ENCODE measurements around the gene MLF1. TPM values are rescaled to one million over a fixed set of nuclear protein-coding genes. Genes with fewer than 3 reads are reported as not detected.
"Not testable (repeated sequence)": the region's sequence is repeated elsewhere in the genome, so short reads cannot be mapped to it uniquely, and the experiment has no call there.

MLF1 gene
- 41.2 and 45.8 TPM in 2 replicates for total RNA-seq (2014; rRNA removed; shearing (Covaris generic); ENCODE audit: low replicate concordance)

DNA sequence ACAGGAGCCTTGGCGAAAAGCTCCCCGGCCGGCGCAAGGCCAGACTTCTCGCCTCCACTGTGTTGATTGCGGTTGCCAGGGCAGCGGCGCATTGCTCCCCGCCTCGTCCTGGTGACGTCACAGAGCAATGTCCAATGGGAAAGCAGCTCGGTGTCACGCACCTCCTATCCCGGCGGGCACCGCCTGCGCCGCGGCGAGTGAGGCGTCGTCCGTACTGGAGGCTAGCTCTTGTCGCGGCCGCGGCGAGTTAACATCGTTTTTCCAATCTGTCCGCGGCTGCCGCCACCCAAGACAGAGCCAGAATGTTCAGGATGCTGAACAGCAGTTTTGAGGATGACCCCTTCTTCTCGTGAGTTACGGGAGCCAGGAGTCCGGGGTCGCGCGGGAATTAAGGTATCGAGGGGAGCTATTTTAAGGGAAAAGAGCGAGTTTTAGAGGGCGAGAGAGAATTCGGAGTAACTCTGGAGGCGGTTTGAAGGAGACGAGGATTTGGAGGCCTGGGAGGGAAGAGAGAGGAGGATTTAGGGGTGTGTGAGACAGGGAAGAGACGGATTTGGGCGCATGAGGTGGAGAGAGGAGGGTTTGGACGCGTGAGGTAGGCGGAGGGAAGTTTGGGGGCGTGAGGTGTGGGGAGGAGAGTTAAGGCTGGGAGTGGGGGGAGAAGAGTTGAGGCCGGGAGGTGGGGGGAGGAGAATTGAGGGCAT lies at the start of gene MLF1:
Gene MLF1 (plus strand): TSS at position 196 of the 704 bp plus-strand sequence. CDS start 107 bp downstream, at position 303.
- Histone ChIP-seq H3K4me3 (peak within 1 kb of the TSS; percentile 62), H3K36me3 (no peaks in the 10 kb centered on the region), H3K27me3 (no peaks in the 10 kb centered on the region), H3K9me3 (no peaks in the 10 kb centered on the region)
- DNase-seq: peak; percentile 97

DNA sequence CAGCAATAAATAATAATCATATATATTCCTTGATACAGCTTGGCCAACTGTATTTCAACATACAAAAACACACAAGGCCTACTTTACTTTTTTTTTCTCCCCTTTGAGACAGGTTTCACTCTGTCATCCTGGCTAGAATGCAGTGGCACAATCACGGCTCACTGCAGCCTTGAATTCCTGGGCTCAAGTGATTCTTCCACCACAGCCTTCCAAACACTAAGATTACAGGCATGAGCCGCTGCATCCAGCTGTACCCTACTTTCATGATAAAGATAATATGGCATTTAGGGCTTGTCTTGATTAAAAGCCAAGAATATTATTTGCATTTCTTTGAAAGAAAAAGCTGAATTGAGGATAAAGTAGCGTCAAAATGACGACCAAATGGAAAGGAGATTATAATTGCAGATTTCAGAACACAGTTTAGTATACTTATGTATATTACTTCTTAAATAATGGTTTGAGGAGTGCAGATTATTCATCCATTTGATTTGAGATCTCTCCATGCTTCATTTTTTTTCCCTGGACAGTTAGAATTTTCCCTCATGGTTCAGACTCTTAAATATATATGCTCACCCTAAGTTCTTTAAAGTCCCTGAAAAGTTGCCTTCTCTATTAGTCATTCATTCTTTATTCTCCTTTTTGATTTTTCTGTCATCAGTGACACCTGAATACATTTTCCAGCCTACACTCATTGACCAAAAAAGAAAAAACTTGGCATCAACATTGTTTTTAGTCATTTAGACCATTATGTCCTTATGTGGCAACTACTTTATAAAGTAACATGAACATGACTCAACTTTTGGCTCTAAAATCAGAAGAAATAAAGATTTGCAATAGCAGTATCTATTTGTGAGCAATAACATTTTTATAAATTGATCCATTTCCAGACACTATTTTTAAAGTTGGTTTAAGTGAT lies 48.5 kb upstream of the MLF1 start:
- Histone ChIP-seq H3K9me3 (no peaks in the 10 kb centered on the region), H3K36me3 (no peaks in the 10 kb centered on the region), H3K27me3 (no peaks in the 10 kb centered on the region), H3K4me3 (no peak overlapping the region)
- no peak for DNase-seq

DNA sequence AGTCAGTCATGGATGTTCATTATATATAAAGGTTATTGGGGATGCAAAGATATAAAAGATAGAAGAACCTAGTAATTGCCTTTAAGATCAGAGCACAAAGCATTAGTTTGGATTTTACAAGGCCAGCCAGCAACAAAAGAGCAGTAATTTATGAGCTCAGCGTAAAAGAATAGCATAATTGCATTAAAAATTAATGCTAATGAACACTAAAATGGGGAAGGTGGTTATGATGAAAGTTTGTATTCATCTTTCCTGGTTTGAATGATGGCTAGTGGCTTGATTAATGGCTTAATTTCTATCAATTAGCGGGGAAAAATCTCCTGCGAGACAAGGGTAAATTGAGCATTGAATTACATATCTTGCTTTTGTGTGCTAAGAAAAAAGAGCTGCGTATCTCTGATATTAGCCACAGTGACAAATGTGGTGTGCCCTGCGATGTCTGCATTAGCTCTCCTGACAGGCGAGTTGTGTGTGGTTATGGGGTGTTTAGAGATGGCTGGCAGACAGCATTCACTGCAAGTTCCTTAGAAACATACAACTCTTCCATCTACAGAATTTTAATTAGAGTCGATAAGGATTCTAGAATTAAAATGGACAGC lies 42.8 kb upstream of the MLF1 start:
- Histone ChIP-seq H3K4me3 (no peak overlapping the region), H3K9me3 (no peaks in the 10 kb centered on the region), H3K36me3 (no peaks in the 10 kb centered on the region), H3K27me3 (no peaks in the 10 kb centered on the region)
- no peak for DNase-seq

- H3K9me3 ChIP-seq: no peaks in the 10 kb centered on the region
- no peaks in the 10 kb centered on the region for H3K36me3 ChIP-seq
- H3K4me3 ChIP-seq: no peak overlapping the region
- no peaks in the 10 kb centered on the region for H3K27me3 ChIP-seq
- DNase-seq: no peak
Measured at GRCh38 chr3:158531334-158531733, 39.7 kb upstream of the MLF1 start.

- DNase-seq: no peak
- Histone ChIP-seq H3K27me3 (no peaks in the 10 kb centered on the region), H3K36me3 (no peaks in the 10 kb centered on the region), H3K9me3 (no peaks in the 10 kb centered on the region), H3K4me3 (no peak overlapping the region)
Measured at GRCh38 chr3:158532099-158532734, 38.8 kb upstream of the MLF1 start.

DNA sequence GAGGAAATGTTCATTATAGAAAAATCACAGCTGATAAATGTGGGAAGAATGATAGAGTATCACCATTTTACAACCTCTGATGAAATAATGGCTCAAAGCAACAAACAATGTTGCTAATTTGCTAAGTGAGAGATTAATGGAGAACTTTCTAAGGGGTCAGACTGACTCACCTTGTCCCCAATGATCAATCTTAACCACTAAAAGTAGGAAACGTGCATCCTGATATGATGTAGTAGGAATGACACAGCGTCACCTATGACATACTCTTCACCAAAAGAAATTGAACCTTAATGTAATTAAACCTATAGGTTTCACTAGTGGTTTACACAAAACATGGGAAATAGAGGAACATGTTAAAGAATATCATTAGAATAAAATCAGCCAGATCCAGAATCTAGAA lies 35.1 kb upstream of the MLF1 start:
- H3K27me3 ChIP-seq: no peaks in the 10 kb centered on the region
- no peak for DNase-seq

GRCh38 chr3:158539414-158540014 lies 31.5 kb upstream of the MLF1 start:
- H3K9me3 ChIP-seq: no peaks in the 10 kb centered on the region
- no peaks in the 10 kb centered on the region for H3K36me3 ChIP-seq
- no peak overlapping the region for H3K4me3 ChIP-seq
- H3K27me3 ChIP-seq: no peaks in the 10 kb centered on the region
- no peak for DNase-seq

More for the DNA sequence above, 35.1 kb upstream of the MLF1 start:
- Histone ChIP-seq H3K9me3 (no peaks in the 10 kb centered on the region), H3K36me3 (no peaks in the 10 kb centered on the region), H3K4me3 (no peak overlapping the region)

DNA sequence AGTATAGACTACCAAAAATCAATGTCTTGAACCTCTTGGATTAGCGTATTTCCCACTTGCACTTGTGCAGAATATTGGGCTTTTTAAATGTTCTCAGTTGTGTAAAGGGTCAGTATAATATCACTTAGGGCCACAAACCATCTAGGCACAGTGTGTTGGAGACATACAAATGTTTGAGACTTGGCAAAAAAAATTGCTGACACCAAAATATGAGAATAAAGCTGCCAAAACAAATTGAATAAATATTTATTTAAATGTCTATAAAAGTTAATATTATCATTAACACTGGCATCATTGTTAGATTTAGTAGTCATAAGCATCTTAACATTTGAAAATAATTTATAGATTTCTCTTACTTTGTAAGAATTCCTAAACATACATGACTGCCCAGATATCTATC lies 30.9 kb upstream of the MLF1 start:
- Histone ChIP-seq H3K9me3 (no peaks in the 10 kb centered on the region), H3K4me3 (no peak overlapping the region)

GRCh38 chr3:158548691-158549090 lies 22.3 kb upstream of the MLF1 start:
- Histone ChIP-seq H3K27me3 (no peaks in the 10 kb centered on the region), H3K4me3 (no peak overlapping the region), H3K36me3 (no peaks in the 10 kb centered on the region; the same call in 1 of the 2 replicates), H3K9me3 (no peaks in the 10 kb centered on the region)
- no peak for DNase-seq

More for the DNA sequence above, 30.9 kb upstream of the MLF1 start:
- Histone ChIP-seq H3K27me3 (no peaks in the 10 kb centered on the region), H3K36me3 (no peaks in the 10 kb centered on the region)
- DNase-seq: no peak

GRCh38 chr3:158549938-158550337 lies 21.1 kb upstream of the MLF1 start:
- not testable (repeated sequence) for DNase-seq, H3K27me3 ChIP-seq, H3K36me3 ChIP-seq, H3K4me3 ChIP-seq, H3K9me3 ChIP-seq

- H3K27me3 ChIP-seq: no peaks in the 10 kb centered on the region
- H3K4me3 ChIP-seq: no peak overlapping the region
- no peaks in the 10 kb centered on the region; the same call in 1 of the 2 replicates for H3K36me3 ChIP-seq
- DNase-seq: no peak
- H3K9me3 ChIP-seq: no peaks in the 10 kb centered on the region
Measured at GRCh38 chr3:158552124-158552523, 18.9 kb upstream of the MLF1 start.

GRCh38 chr3:158559504-158559903 lies 11.5 kb upstream of the MLF1 start:
- Histone ChIP-seq H3K27me3 (no peaks in the 10 kb centered on the region), H3K4me3 (no peak overlapping the region)

DNA sequence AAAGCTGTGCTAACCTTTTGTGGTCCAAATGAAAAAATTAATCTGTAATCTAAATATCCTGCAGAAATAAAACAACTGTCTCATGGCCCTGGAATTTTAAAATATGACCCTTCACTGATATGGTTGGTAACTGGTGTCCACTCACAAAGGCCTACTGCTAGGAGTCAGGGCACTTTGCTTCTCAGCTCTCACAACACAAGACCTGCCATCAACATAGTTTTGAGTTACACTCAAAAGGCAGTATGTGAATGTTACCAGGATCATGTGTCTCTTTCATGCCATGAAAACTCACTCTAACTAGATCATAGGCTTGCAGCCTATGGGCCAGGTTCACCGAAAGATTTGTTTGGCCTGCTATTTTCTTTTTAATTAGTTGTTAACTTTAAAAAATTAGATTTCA lies 10.0 kb upstream of the MLF1 start:
- no peaks in the 10 kb centered on the region for H3K27me3 ChIP-seq
- H3K36me3 ChIP-seq: no peaks in the 10 kb centered on the region
- no peaks in the 10 kb centered on the region for H3K9me3 ChIP-seq
- H3K4me3 ChIP-seq: no peak overlapping the region
- DNase-seq: no peak

More at GRCh38 chr3:158559504-158559903, 11.5 kb upstream of the MLF1 start:
- Histone ChIP-seq H3K36me3 (no peaks in the 10 kb centered on the region), H3K9me3 (no peaks in the 10 kb centered on the region)
- DNase-seq: no peak

GRCh38 chr3:158562674-158563073 lies 8.3 kb upstream of the MLF1 start:
- Histone ChIP-seq H3K9me3 (no peaks in the 10 kb centered on the region), H3K27me3 (no peaks in the 10 kb centered on the region), H3K36me3 (no peaks in the 10 kb centered on the region), H3K4me3 (no peak overlapping the region)
- DNase-seq: no peak

GRCh38 chr3:158563076-158563475 lies 7.9 kb upstream of the MLF1 start:
- H3K4me3 ChIP-seq: no peak overlapping the region
- no peaks in the 10 kb centered on the region for H3K36me3 ChIP-seq
- no peaks in the 10 kb centered on the region for H3K27me3 ChIP-seq
- H3K9me3 ChIP-seq: no peaks in the 10 kb centered on the region
- DNase-seq: no peak

DNA sequence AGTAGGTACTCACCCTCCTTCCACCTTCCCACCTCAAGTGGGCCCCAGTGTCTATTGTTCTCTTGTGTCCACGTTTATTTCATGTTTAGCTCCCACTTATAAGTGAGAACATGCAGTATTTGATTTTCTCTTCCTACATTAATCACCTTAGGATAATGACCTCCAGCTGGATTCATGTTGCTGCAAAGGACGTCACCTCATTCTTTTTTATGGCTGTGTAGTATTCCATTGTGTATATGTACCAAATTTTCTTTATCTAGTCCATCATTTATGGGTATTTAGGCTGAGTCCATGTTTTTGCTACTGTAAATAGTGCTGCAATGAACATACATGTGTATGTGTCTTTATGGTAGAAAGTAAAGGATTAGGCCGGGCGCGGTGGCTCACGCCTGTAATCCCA lies 5.9 kb upstream of the MLF1 start:
- Histone ChIP-seq H3K4me3 (no peak overlapping the region), H3K9me3 (no peaks in the 10 kb centered on the region), H3K36me3 (no peaks in the 10 kb centered on the region), H3K27me3 (no peaks in the 10 kb centered on the region)
- no peak for DNase-seq

Data from MG63 (cell line).